ENCODE results near the gene CS.

The CS gene

GRCh38 chr12:56304276-56304675 is 4.1 kb upstream of the CS start:
- Mint-ChIP-seq H3K36me3 (ENCODE audit: low read depth) (peaks cover 23% of the 10 kb centered on the region), H3K27ac (no peak overlapping the region), H3K4me1 (peaks cover 31% of the 10 kb centered on the region), H3K4me3 (no peak overlapping the region), H3K27me3 (ENCODE audit: low read depth, poor library complexity) (no peaks in the 10 kb centered on the region), H3K9me3 (no peaks in the 10 kb centered on the region)
- TF ChIP-seq CTCF (IDR thresholded peaks at IDR 0.05) = no peak
- DNase-seq = no peak

- Mint-ChIP-seq H3K4me1 (peaks cover 64% of the 10 kb centered on the region), H3K27ac (peak overlapping the region; percentile 98), H3K27me3 (ENCODE audit: low read depth, poor library complexity) (no peaks in the 10 kb centered on the region), H3K9me3 (no peaks in the 10 kb centered on the region), H3K36me3 (ENCODE audit: low read depth) (peaks cover 27% of the 10 kb centered on the region), H3K4me3 (peak overlapping the region; percentile 96)
- no peak for TF ChIP-seq CTCF (IDR thresholded peaks at IDR 0.05)
- no peak for DNase-seq
Observed at GRCh38 chr12:56300644-56301464, 724 bp upstream of the CS start.

GRCh38 chr12:56299308-56299852 is 750 bp downstream of the CS start:
- no peak for TF ChIP-seq CTCF (IDR thresholded peaks at IDR 0.05)
- Mint-ChIP-seq H3K4me3 (peak overlapping the region; percentile 96), H3K4me1 (peaks cover 64% of the 10 kb centered on the region), H3K27ac (peak overlapping the region; percentile 96), H3K27me3 (ENCODE audit: low read depth, poor library complexity) (no peaks in the 10 kb centered on the region), H3K9me3 (no peaks in the 10 kb centered on the region), H3K36me3 (ENCODE audit: low read depth) (peaks cover 18% of the 10 kb centered on the region)
- DNase-seq = no peak

GRCh38 chr12:56298828-56299227 is 1.3 kb downstream of the CS start:
- Mint-ChIP-seq H3K36me3 (ENCODE audit: low read depth) (peaks cover 14% of the 10 kb centered on the region), H3K27me3 (ENCODE audit: low read depth, poor library complexity) (no peaks in the 10 kb centered on the region), H3K9me3 (no peaks in the 10 kb centered on the region), H3K4me1 (peaks cover 64% of the 10 kb centered on the region), H3K27ac (no peak overlapping the region), H3K4me3 (peak overlapping the region; percentile 96)
- DNase-seq = no peak
- TF ChIP-seq CTCF (IDR thresholded peaks at IDR 0.05) = no peak

- H3K4me3 Mint-ChIP-seq = no peak overlapping the region
- peaks cover 63% of the 10 kb centered on the region for H3K4me1 Mint-ChIP-seq
- DNase-seq = no peak
- no peaks in the 10 kb centered on the region for H3K27me3 Mint-ChIP-seq (ENCODE audit: low read depth, poor library complexity)
- H3K27ac Mint-ChIP-seq = no peak overlapping the region
- no peak for TF ChIP-seq CTCF (IDR thresholded peaks at IDR 0.05)
- H3K9me3 Mint-ChIP-seq = no peaks in the 10 kb centered on the region
- peaks cover 19% of the 10 kb centered on the region for H3K36me3 Mint-ChIP-seq (ENCODE audit: low read depth)
Observed at GRCh38 chr12:56297400-56297799, 2.7 kb downstream of the CS start.

- Mint-ChIP-seq H3K27ac (peak overlapping the region; percentile 79), H3K27me3 (ENCODE audit: low read depth, poor library complexity) (no peaks in the 10 kb centered on the region), H3K9me3 (no peaks in the 10 kb centered on the region), H3K4me3 (no peak overlapping the region), H3K36me3 (ENCODE audit: low read depth) (peaks cover 24% of the 10 kb centered on the region), H3K4me1 (peaks cover 52% of the 10 kb centered on the region)
- TF ChIP-seq CTCF (IDR thresholded peaks at IDR 0.05) = no peak
- no peak for DNase-seq
Observed at GRCh38 chr12:56296295-56296694, 3.8 kb downstream of the CS start.
